MG63 (cell line): ENCODE measurements around the gene ARID5B. TPM values are rescaled to one million over a fixed set of nuclear protein-coding genes. Genes with fewer than 3 reads are reported as not detected.

Source experiments
- DNase-seq: peaks from one replicate; pipeline ENCODE4 v3.0.0-alpha.2; 2020
- H3K27me3 ChIP-seq: fragments of 250-450 bp; sonication (Bioruptor Pico); 2 replicates; pipeline ENCODE4 v1.5.1; 2020; ENCODE audit warnings: mild to moderate bottlenecking, moderate library complexity
- H3K36me3 ChIP-seq: fragments of 250-450 bp; sonication (Bioruptor Pico); 2 replicates; pipeline ENCODE4 v1.5.1; 2020; ENCODE audit warnings: mild to moderate bottlenecking, moderate library complexity
- H3K4me3 ChIP-seq: fragments of 250-450 bp; sonication (Bioruptor Pico); 2 replicates; pipeline ENCODE4 v1.5.1; 2020; ENCODE audit warnings: mild to moderate bottlenecking, moderate library complexity
- H3K9me3 ChIP-seq: fragments of 250-450 bp; sonication (Bioruptor Pico); 2 replicates; pipeline ENCODE4 v1.5.1; 2020; ENCODE audit warnings: mild to moderate bottlenecking, moderate library complexity
- total RNA-seq: library from RNA; depleted of rRNA; stranded (reverse); fragments of >200 nt; shearing (Covaris generic); gene quantifications from 2 replicates; pipeline ENCODE4 v1.2.3, GENCODE V29; 2014; ENCODE audit warnings: low replicate concordance

The ARID5B gene
- total RNA-seq, 1 experiment from 2014 or later: 12.8 TPM

DNA sequence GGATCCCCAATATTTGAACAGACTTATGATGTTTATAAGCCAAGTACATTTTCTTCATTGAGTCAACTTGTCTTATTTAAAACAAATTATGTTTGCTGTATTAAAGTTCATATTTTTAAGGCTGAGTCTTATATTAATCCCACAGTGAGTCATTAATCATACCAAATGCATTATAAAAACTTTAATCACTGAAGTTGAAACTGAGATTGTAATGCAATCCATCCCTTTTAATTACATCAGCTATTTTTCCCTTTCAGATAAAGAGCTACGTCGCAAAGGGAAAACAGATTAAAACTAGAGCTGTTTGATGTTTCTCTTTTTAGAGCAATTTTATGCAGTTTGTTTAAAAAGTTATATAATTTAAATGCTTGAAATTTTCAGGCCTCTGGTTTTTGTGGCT, 183.0 kb downstream of the ARID5B start:
- DNase-seq: no peak

DNA sequence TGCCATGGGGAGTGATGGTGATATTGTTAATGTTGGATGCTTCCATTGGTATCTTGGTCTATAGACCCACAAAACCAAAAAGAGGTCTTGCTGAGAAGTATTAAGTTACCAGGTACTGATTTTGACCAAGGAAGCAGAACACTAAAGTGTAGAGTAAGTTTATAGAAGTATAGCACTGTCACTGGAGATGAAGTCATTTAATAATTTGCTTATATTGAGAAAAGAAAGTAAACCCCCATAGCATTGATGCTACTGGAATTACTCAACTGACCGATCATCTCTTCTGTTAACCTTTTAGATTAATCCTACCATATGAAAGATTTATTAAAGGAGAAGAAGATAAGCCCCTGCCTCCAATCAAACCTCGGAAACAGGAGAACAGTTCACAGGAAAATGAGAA, 183.9 kb downstream of the ARID5B start:
- no peak overlapping the region for H3K4me3 ChIP-seq
- no peaks in the 10 kb centered on the region for H3K27me3 ChIP-seq
- no peak for DNase-seq
- no peaks in the 10 kb centered on the region for H3K9me3 ChIP-seq
- H3K36me3 ChIP-seq: peaks cover 62% of the 10 kb centered on the region

More for the DNA sequence above, 183.0 kb downstream of the ARID5B start:
- Histone ChIP-seq H3K9me3 (no peaks in the 10 kb centered on the region), H3K4me3 (no peak overlapping the region), H3K27me3 (no peaks in the 10 kb centered on the region), H3K36me3 (peaks cover 62% of the 10 kb centered on the region)

DNA sequence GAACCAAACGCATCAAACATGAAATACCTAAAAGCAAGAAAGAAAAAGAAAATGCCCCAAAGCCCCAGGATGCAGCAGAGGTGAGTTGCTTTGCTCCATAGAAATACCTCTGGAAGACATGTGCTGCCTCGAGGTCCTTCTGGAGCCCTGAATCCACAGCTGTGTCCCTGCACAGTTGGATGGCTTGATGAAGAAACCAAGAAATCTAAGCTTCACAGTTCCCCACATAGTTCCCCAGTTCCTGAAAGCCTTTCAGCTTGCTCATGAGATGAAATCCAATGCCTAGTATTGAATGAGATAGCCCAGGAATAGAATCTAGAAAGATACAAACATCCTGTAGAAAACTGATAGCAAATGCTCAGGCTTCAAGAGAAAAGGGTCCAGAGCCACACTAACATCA, 184.3 kb downstream of the ARID5B start:
- no peak for DNase-seq
- Histone ChIP-seq H3K4me3 (no peak overlapping the region), H3K27me3 (no peaks in the 10 kb centered on the region), H3K9me3 (no peaks in the 10 kb centered on the region), H3K36me3 (peaks cover 66% of the 10 kb centered on the region)

DNA sequence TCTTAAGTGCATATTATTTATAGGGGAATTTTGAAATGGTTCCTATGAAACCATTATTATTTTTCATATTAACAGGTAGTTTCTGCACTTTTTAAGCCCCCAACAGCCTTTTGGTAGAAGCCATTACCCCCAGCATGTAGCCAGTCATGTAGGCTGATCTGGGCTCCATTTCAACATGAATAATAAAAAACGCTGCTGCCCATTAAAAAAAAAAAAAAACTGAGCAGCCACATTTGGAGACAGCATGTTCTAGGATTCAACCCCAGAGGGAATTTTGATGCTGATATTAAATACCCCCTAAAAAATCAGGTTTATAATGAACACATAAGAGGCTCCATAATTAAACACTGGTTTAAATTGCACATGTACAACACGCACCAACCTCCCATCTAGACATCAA, 185.8 kb downstream of the ARID5B start:
- Histone ChIP-seq H3K4me3 (no peak overlapping the region), H3K36me3 (peaks cover 74% of the 10 kb centered on the region)
- no peak for DNase-seq

DNA sequence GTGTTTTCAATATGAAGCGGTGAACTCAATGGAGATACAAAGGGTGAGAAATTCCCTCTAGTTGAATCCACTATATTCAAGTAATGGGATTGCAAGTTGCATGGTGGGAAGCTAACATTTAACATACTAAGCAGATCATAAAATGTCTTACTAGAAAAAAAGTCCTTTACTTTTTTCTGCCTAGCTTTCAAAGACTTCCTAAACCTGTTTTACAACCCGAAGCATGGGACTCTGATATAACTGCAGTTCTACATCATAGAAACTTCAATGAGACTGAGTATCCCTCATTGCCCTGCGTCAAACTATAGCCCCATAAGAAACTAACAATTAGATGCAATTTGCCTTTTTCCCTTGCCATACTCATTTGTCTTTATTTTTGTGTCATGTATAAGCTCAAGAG, 187.3 kb downstream of the ARID5B start:
- no peak for DNase-seq
- no peaks in the 10 kb centered on the region for H3K27me3 ChIP-seq
- H3K4me3 ChIP-seq: no peak overlapping the region
- H3K9me3 ChIP-seq: no peaks in the 10 kb centered on the region
- H3K36me3 ChIP-seq: peaks cover 88% of the 10 kb centered on the region

More for the DNA sequence above, 185.8 kb downstream of the ARID5B start:
- no peaks in the 10 kb centered on the region for H3K9me3 ChIP-seq
- H3K27me3 ChIP-seq: no peaks in the 10 kb centered on the region

DNA sequence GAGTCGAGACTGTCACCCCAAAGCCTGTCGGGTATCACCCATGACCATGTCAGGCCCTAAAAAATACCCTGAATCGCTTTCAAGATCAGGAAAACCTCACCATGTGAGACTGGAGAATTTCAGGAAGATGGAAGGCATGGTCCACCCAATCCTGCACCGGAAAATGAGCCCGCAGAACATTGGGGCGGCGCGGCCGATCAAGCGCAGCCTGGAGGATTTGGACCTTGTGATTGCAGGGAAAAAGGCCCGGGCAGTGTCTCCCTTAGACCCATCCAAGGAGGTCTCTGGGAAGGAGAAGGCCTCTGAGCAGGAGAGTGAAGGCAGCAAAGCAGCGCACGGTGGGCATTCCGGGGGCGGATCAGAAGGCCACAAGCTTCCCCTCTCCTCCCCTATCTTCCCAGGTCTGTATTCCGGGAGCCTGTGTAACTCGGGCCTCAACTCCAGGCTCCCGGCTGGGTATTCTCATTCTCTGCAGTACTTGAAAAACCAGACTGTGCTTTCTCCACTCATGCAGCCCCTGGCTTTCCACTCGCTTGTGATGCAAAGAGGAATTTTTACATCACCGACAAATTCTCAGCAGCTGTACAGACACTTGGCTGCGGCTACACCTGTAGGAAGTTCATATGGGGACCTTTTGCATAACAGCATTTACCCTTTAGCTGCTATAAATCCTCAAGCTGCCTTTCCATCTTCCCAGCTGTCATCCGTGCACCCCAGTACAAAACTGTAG, 191.0 kb downstream of the ARID5B start:
- Histone ChIP-seq H3K27me3 (no peaks in the 10 kb centered on the region), H3K9me3 (no peaks in the 10 kb centered on the region), H3K4me3 (no peak overlapping the region), H3K36me3 (peaks cover 78% of the 10 kb centered on the region)
- DNase-seq: no peak

DNA sequence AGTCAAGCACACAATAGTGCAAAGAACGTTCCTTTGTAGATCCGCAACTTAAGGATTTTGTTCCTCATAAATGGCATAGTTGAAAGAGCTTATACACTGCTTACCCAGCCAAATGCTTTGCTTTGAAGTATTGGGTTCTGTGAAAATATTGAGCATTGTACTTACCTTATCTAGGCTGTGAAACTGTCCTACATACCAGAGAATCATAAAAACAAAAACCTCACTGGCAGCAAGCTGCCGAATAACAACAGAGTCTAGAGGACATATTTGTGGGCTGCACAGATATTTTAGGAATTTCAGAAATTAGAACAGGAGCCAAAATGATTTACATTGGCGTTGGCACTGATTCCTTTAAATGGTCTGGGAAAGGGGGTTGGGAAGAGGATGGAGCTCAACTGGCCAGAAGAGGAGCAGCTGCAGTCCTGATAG, 192.4 kb downstream of the ARID5B start:
- Histone ChIP-seq H3K9me3 (no peaks in the 10 kb centered on the region), H3K4me3 (no peak overlapping the region), H3K27me3 (no peaks in the 10 kb centered on the region), H3K36me3 (peaks cover 68% of the 10 kb centered on the region)
- DNase-seq: peak; percentile 33

DNA sequence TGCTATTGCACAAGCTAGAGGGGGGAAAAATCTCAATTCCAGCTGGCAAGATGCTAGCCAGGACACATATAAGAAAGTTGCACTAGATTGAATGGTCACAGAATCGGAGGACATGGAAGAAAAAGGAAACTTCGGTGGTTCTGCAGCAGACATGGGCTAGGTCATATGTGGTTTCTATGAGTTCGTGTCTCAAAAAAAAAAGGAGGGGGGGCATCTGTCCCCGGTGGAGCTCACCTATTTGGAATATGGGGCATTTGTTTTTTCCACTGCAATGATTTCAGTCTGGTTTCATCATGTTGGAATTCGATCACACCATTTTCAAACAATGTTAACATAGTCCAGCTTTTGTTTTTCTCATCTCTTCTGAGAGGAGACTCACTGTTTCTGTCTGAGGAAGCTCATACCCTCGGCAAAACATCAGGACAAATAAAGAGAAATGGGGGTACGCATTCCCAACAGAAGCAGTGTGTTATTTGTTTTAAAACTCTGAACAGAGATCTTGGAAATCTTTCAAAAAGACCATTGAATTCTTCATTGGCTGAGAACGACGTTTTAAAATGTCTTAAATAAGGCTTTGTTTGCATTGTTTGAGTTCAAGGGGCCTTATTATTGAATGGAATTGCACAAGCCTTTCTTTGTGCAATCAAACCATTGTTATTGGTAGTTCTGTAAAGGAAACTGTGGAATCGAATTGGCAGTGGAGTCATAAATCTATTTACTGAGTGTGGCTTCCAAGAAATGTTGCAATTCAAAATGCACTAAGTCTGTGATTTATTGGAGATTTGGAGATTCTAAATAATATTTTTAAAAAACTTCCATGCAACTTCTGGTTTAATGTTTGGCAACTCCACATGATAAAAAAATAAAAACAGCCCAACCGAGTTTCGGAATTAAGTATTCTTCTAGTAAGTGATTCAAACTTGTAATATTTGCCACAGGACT, 194.0 kb downstream of the ARID5B start:
- Histone ChIP-seq H3K27me3 (no peaks in the 10 kb centered on the region), H3K36me3 (peaks cover 56% of the 10 kb centered on the region), H3K9me3 (no peaks in the 10 kb centered on the region), H3K4me3 (no peak overlapping the region)
- no peak for DNase-seq

DNA sequence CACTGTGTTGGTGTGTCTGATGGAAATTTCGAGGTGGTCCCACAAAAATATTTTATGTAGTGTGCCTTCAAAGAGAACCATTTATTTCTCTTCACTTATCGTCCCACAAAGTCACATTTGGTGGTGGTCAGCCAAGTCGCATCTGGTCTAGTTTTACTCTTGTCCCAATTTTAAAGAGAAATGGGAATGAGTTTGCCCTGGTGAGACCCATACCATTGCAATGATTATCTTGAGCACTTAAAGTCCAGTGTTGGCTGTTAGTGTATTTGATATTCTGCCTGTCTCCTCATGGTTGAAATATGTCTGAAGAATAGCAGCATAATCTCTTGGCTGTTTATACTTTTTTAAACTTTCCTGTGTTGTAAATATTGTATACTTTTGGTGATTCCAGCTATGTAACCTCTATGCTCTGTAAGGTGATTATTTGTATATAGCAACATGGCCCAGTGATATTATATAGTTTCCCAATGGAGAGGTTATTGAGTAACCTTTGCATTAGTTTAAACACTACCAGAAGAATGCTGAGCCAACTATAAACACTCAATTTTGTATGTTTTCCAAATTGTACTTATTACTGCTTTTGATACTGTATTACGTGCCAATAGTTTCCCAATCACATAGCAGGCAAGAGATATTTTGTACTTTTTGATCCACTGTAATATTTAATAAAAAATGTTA, 194.9 kb downstream of the ARID5B start:
- Histone ChIP-seq H3K36me3 (peaks cover 46% of the 10 kb centered on the region), H3K9me3 (no peaks in the 10 kb centered on the region), H3K27me3 (no peaks in the 10 kb centered on the region), H3K4me3 (no peak overlapping the region)
- no peak for DNase-seq

DNA sequence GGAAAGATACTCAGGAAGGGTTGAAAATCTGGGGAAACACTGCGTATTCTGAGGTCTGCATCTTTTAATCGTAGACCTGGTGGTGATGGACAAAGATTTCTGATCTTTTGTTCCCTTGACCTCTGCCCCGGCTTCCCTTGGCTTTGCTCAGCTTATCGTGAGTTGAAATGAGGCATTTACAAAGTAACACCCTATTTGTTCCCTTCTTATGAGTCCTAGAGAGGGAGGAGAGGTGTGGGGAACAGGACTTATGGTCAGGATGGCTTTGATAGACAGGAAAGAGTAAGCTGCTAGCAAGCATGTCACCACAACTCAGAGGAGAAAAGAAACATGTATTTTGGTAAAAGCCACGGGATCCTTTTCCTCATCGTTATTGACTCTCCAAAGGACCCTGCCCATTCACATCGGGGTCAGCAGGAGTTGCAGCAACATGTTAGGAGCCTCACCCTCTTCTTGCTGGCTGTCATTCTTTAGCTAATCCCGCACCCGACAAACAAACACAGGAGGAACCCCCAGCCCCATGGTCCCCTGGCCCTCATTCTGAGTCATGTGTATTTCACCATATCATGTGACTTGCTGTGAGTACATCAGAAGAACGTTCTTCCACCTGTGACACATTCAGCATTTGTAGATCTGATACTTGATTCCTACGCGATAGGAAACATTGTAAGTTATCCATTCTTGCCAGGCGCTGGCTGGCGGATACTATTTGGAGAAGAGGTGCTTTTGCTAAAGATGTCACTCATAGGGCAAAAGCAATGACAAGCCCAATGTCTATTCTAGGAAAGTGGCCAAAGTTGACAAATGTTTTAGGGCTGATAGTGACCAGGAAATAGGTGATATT, 197.0 kb downstream of the ARID5B start:
- Histone ChIP-seq H3K4me3 (no peak overlapping the region), H3K27me3 (no peaks in the 10 kb centered on the region), H3K9me3 (no peaks in the 10 kb centered on the region), H3K36me3 (peaks cover 25% of the 10 kb centered on the region)
- no peak for DNase-seq

DNA sequence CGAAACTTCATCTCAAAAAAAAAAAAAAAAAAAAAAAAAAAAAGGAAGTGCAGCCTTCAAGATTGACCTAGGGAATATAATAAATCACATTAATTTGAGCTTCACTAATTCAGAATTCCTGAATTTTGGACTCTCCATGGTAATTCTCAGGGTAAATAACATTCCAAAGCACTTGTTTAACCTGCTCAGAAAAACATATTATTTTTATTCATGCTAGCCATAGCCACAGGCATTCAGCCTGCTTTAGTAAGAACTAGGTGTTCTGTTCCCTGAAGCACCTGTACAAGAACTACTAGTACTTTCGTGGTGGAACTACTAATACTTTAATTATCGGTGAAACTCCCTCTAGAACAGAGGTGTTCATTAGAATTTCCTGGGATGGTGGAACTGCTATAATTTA, 197.8 kb downstream of the ARID5B start:
- H3K36me3 ChIP-seq: peaks cover 17% of the 10 kb centered on the region
- DNase-seq: no peak
- no peaks in the 10 kb centered on the region for H3K27me3 ChIP-seq
- H3K4me3 ChIP-seq: no peak overlapping the region
- no peaks in the 10 kb centered on the region for H3K9me3 ChIP-seq

DNA sequence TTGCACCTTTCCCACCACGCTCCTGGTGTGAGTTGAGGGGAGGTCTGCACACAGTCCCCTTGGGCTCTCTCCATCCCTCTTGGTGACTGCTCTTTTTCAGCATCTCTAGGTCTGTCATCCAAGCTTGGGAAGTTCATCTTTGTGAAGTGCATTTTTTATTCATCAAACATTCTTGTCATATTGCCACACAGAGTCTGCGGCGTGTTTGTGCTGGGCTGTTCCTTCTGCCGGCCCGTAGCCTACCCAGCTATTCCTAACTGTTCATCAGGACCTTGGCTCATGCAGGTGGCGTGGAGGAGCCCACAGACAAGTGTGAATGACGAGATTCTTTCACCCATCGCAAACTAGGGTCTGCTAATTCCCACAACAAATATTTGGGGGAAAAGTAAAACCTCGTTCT, 202.4 kb downstream of the ARID5B start:
- Histone ChIP-seq H3K27me3 (no peaks in the 10 kb centered on the region), H3K4me3 (no peak overlapping the region), H3K9me3 (no peaks in the 10 kb centered on the region), H3K36me3 (no peaks in the 10 kb centered on the region)
- DNase-seq: no peak

DNA sequence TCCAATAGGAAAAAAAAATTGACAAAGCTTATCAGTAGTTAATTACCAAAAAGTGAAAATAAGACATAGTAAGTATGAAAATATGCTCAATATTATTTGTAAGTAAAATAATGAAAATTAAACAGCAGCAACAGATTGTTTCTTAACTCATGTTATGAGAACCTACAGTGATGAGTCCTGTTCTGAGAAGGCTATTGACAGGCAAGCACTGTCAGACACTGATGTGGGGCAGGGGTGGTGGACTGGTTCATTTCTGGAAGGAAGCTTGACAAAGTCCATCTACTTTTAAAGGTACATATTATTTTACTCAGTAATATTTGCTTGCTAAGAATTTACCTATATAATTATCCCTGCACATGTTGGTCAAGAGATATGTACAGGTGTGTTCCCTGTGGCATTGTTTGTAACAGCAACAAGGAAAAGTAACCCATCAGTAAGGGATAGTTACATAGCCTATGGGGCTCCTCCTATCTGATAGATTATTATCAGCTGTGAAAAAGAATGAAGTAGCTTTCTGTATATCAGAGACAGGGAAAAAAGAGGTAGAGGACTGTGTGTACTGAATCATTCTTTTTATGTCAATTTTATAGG, 205.5 kb downstream of the ARID5B start:
- H3K9me3 ChIP-seq: no peaks in the 10 kb centered on the region
- no peak overlapping the region for H3K4me3 ChIP-seq
- no peaks in the 10 kb centered on the region for H3K27me3 ChIP-seq
- no peaks in the 10 kb centered on the region for H3K36me3 ChIP-seq
- DNase-seq: no peak

DNA sequence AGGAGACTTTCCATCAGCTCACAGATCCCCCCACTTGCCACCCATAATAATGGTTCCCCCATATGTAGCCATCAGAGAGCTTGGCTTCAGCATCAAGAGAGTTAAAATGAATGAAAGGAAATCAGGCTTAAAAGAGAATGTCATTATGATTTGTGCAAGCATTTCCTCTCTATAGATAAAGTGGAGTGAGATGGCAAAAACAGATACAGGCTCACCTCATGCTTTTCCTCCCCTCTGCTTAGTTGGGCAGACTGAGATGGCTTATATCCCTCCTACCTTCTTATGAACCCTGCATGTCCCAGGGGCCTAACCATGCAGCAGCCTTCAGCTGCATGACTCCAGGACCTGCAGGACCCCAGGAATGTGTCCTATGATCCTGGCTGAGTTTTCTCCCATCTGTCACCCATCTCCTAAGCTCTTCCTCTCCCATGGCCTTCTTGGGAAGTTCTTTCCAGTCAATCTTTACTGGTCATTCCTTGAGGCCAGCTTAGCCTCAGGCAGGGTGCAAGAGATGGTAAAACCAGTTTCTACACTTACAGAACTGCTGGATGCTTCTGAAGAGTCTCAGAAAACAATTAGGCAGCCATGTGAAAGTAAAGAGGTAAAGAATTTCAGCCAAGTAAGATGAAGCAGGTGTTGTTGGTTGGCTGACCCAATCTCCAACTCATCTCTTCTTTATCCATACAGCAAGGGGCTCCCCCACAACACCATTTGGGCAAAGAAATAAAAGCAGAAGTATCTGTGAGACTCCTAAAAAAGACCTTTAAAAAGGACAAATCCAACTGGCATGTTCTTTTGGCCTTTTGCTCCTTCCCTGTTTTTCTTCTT, 207.5 kb downstream of the ARID5B start:
- no peak for DNase-seq
- Histone ChIP-seq H3K27me3 (no peaks in the 10 kb centered on the region), H3K4me3 (no peak overlapping the region), H3K9me3 (no peaks in the 10 kb centered on the region), H3K36me3 (no peaks in the 10 kb centered on the region)

DNA sequence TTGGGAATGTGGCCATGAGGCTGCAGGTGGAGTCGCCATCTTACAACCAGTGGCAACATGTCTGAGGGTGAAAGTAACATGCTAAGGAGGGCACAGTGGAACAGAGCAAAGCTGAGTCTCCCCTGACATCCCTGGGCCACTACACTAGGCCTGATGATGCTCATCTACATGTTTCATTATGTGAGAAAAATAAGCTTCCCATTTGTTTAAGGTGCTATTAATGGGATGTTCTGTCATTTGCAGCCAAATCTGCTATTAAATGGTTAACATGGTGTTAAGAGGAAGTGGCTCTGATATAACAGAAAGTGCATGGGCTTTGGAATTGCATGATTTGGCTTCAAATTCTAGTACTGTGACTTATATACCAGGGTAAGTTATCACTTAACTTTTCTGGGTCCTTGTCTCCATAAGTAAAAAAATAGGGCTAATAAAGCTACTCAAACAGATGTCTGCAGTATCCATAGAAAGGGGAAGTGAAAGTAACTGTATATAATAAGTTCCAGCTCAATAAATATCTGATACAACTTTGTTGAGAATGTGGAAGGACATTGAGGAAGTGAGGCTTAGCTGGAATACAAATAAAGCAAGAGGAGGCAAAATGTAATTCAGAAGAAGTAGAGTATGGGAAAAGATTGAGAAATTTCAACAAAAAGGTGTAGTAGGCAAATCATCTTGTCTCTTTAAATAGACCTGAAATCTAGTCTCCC, 208.2 kb downstream of the ARID5B start:
- H3K27me3 ChIP-seq: no peaks in the 10 kb centered on the region
- no peaks in the 10 kb centered on the region for H3K9me3 ChIP-seq
- H3K4me3 ChIP-seq: no peak overlapping the region
- H3K36me3 ChIP-seq: no peaks in the 10 kb centered on the region
- DNase-seq: no peak
